Stimulated activated CD4-positive, alpha-beta T cell treated with anti-CD3 and anti-CD28 coated beads, TNF-alpha, amount 100 ng/mL, for 1 hour (primary cell): ENCODE results near the gene NEDD4L.

Source experiments
- DNase-seq, 3 donors: peaks; one replicate each; pipeline ENCODE4 v3.0.0-alpha.2; 2020; ENCODE audit warnings: low read depth in 3 of 3, low spot score in 1 of 3

Gene NEDD4L

DNA sequence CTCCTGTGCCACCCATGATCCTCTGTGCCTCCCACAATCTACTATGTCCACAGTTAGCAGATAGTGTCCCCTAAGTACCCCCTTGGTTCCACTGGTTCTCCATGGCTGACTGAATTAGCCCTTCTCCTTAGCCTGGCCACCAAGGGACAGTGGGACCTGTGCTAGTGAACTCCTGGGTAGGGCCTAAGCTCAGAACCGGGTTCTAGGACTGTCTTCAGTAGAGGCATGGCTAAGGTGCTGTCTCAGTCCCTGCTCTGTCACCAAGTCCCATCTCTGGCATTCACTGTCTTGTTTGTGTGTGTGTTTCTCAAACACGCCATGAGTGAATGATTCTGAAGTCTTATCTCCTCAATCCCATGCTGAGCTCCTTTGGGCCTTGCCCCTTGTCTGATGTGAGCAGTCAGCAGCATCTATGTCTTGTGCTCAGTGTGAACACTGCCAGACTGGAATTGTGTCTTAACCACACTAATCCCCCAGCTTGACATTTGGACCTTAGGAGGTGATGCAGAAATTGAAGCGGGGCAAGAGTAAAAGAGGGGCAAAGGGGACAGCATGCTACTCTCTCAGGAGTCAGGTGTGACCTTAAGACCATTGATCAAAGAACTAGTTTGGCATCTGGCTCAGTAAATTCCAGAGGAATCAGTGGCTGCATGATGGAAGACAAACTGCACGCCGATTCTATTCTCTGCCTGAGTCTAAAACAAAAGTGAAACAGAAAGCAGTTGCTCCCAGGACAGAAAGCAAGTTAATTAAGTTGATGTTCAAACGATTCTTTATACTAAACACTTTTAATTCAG, 394.3 kb downstream of the NEDD4L start:
- DNase-seq, result no peak

DNA sequence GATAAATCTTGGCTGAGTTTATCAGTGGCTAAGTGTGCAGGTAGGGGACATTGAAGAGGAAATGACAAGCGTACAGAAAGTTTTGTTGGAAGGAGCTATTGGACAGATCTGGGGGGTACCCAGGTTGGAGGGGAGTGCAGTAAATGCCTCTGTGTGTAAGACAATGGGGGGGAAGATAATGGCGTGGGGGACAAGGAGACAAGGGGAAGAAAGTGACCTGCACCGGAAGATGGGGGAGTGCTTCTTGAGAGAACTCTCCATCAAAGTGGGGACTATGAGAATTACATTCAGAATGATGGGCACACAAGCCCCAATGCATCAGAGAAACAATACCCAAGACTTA, 394.9 kb downstream of the NEDD4L start:
- DNase-seq, result no peak

DNA sequence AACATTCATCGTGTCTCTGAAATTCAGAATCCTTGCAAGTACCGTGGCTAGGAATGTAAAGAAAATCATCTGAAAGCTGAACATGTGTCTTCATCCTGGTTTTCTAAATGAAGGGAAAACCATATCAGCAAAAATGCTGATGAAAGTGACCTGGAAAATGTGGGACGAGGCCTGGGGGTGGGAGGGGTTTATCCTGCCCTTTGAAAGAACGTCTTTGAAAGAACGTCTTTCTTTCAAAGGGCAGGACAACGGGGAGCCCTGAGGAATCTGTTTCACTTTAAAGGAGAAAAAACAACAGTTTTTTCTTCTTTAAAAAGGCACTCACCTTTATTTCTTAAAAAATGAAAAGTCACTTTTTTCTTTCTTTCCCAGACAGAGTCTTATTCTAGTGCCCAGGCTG, 399.6 kb downstream of the NEDD4L start:
- DNase-seq, result no peak

DNA sequence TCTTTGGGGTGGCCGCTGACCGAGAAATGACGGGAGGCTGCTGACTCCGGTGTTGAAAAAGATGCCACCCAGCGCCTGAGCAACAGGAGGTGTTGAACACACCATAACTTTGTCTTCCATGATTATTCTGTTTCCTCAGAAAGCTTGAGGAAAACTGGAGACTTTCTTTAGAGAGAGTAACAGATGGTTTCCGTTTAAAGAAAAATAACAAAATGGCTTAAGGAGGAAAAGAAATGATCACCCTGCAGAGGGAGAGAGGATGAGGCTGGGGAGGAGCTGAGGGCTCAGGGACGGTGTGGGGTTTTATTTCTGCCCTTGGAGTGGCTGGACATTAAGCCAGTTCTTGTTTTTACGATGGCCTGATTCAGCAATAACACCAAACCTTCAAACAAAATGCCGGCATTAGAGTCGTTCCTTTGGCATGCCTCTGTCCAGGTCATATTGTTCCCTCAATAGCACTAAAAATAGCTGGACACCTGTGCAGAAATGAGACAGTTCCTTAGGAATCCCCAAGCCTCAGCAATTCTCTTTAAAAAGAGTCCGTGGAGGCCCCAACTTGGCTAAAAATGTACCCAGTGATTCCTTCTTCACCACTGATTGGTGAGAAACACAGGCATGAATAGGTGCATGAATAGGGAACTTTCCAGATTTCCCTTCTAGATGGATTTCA, 402.5 kb downstream of the NEDD4L start:
- no peak for DNase-seq

DNA sequence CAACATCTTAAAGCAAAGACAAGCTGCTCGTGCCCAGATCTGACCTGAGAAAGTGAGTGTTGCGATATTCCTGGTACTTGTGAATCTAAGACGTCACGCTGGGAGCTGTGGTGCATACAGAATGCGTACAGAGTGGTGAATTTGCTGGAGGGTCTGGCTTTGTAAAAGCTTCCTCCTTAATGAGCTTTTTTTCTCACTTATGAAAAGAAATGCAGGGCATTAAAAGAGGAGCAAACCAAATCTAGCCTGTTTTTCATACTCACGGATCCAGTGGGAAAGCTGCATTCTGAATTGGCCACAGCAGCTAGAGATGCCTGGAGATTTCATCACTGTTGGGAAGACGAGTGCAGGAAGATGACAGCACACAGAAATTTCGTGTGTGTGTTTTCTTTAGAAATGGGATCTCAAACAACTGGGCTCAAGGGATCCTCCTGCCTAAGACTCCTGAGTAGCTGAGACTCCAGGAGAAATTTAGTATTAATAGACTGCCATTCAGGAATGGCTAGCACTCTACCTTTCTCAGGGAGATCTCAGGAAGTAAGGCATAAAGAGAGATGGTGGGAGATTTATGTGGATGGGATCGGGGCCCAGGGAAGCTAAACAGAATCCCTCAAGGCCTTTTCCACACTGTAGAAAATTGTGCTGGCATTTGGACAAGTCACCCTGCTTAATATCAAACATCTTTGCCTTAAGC, 403.5 kb downstream of the NEDD4L start:
- no peak for DNase-seq

DNA sequence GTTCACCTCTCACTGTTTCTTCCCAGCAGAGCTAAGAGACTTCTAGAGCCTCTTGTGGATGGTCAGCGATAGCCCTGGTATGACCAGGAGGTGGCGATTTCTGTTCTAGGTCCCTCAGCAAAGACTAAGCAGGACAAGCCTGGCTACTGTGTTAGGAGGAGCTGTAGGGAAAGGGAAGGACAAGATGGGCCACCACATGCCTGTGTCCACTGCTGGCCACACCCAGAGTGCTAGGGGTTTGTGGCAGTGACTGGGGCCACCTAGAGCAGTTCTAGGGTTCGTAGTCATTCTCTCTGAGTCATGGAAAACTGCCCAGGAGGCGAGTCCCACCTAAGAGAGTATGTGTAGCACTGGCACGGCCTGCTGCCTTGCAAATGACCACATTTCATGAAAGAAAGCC, 405.4 kb downstream of the NEDD4L start:
- DNase-seq, result no peak
